GM23338 (cell line): Measurements from ENCODE around the gene ERC1. TPM values are rescaled to one million over a fixed set of nuclear protein-coding genes. Genes with fewer than 3 reads are reported as not detected.

Experiments used
- ATAC-seq: fragments of 200-7000 bp; cut with Tn5 transposase; 3 replicates; pipeline ENCODE4 v1.9.1; 2020
- DNase-seq: peaks from one replicate; pipeline ENCODE4 v3.0.0-alpha.2; 2015; ENCODE audit warnings: low spot score
- H2AFZ ChIP-seq: fragments of 200-600 bp; sonication (generic); 2 replicates; pipeline ENCODE4 v1.8.0; 2016; ENCODE audit warnings: antibody characterized with exemption, mild to moderate bottlenecking, moderate library complexity
- H3F3A ChIP-seq: fragments of 200-600 bp; sonication (generic); replicated peaks from 2 replicates; pipeline ENCODE4 v1.8.0; 2017; ENCODE audit warnings: antibody characterized with exemption, mixed run types, low read depth
- H3K27ac ChIP-seq: fragments of 200-600 bp; sonication (generic); 2 replicates; pipeline ENCODE4 v1.6.1; 2016; ENCODE audit warnings: low read depth
- H3K27me3 ChIP-seq: fragments of 200-600 bp; sonication (generic); 2 replicates; pipeline ENCODE4 v1.8.0; 2016; ENCODE audit warnings: mild to moderate bottlenecking, mixed run types, moderate library complexity; ENCODE audit not compliant: insufficient read depth
- H3K36me3 ChIP-seq: fragments of 200-600 bp; sonication (generic); 2 replicates; pipeline ENCODE4 v1.8.0; 2016; ENCODE audit warnings: mild to moderate bottlenecking; ENCODE audit not compliant: insufficient read depth
- H3K4me1 ChIP-seq: fragments of 200-600 bp; sonication (generic); 2 replicates; pipeline ENCODE4 v1.8.0; 2016; ENCODE audit warnings: mild to moderate bottlenecking, moderate library complexity; ENCODE audit not compliant: insufficient read depth
- H3K4me2 ChIP-seq: fragments of 200-600 bp; sonication (generic); 2 replicates; pipeline ENCODE4 v1.7.1; 2017; ENCODE audit warnings: mixed run types
- H3K4me3 ChIP-seq: fragments of 200-600 bp; sonication (generic); 2 replicates; pipeline ENCODE4 v1.6.1; 2016; ENCODE audit warnings: mixed run types
- H3K79me2 ChIP-seq: fragments of 200-600 bp; sonication (generic); replicated peaks from 2 replicates; pipeline ENCODE4 v1.8.0; 2017; ENCODE audit warnings: mild to moderate bottlenecking; ENCODE audit not compliant: insufficient read depth
- H3K9me2 ChIP-seq: fragments of 200-600 bp; sonication (generic); 2 replicates; pipeline ENCODE4 v1.8.0; 2017; ENCODE audit not compliant: insufficient read depth
- H4K20me1 ChIP-seq: fragments of 200-600 bp; sonication (generic); replicated peaks from 2 replicates; pipeline ENCODE4 v1.8.0; 2017; ENCODE audit warnings: mild to moderate bottlenecking; ENCODE audit not compliant: insufficient read depth
- H3K27ac Mint-ChIP-seq: 2 replicates; pipeline ENCODE4 v1.8.0; 2020; ENCODE audit warnings: inconsistent platforms, mild to moderate bottlenecking, moderate library complexity, mixed read lengths
- H3K27me3 Mint-ChIP-seq: 3 replicates; pipeline ENCODE4 v1.8.0; 2022; ENCODE audit warnings: low read depth, mild to moderate bottlenecking, moderate library complexity, mixed read lengths, inconsistent platforms; ENCODE audit not compliant: insufficient read depth, poor library complexity
- H3K36me3 Mint-ChIP-seq: 3 replicates; pipeline ENCODE4 v1.8.0; 2021; ENCODE audit warnings: low read depth, mild to moderate bottlenecking, inconsistent platforms, moderate library complexity, mixed read lengths
- H3K4me1 Mint-ChIP-seq: 3 replicates; pipeline ENCODE4 v1.8.0; 2020; ENCODE audit warnings: mild to moderate bottlenecking, inconsistent platforms, mixed read lengths
- H3K4me3 Mint-ChIP-seq: 3 replicates; pipeline ENCODE4 v1.8.0; 2021; ENCODE audit warnings: moderate library complexity, mild to moderate bottlenecking, inconsistent platforms, mixed read lengths
- H3K9me3 Mint-ChIP-seq: 3 replicates; pipeline ENCODE4 v1.8.0; 2020; ENCODE audit warnings: moderate library complexity, mild to moderate bottlenecking, inconsistent platforms, mixed read lengths
- CREB1 ChIP-seq: fragments of 250-450 bp; sonication (Bioruptor Pico); IDR thresholded peaks from 2 replicates; pipeline ENCODE4 v1.5.0; 2020; ENCODE audit warnings: low read depth, mild to moderate bottlenecking, moderate library complexity
- CTCF ChIP-seq, 2 experiments: fragments of 200-600 bp in 1 of 2; sonication (generic) in 1 of 2; conservative IDR thresholded peaks; 2 replicates each; pipeline versions ENCODE4 v1.5.1 to v1.6.1; 2016 to 2017; ENCODE audit warnings: antibody characterized with exemption in 2 of 2, low read depth in 2 of 2, mild to moderate bottlenecking in 2 of 2, moderate library complexity in 1 of 2
- EZH2 ChIP-seq: fragments of 200-600 bp; sonication (generic); IDR thresholded peaks from one replicate; pipeline ENCODE4 v1.8.0; 2017; ENCODE audit warnings: antibody characterized with exemption, mild to moderate bottlenecking, low read depth; ENCODE audit not compliant: unreplicated experiment
- EZH2phosphoT487 ChIP-seq: fragments of 200-600 bp; sonication (generic); IDR thresholded peaks from one replicate; pipeline ENCODE4 v1.8.1; 2018; ENCODE audit warnings: antibody characterized with exemption; ENCODE audit not compliant: unreplicated experiment
- JUNB ChIP-seq: IDR thresholded peaks from one replicate; pipeline ENCODE4 v1.6.1; 2016; ENCODE audit warnings: antibody characterized with exemption; ENCODE audit not compliant: unreplicated experiment
- NANOG ChIP-seq: IDR thresholded peaks from 2 replicates; pipeline ENCODE4 v1.6.1; 2016; ENCODE audit warnings: antibody characterized with exemption, borderline replicate concordance
- POLR2AphosphoS5 ChIP-seq: IDR thresholded peaks from 2 replicates; pipeline ENCODE4 v1.6.1; 2016; ENCODE audit warnings: antibody characterized with exemption, low read depth
- STAT1 ChIP-seq: IDR thresholded peaks from one replicate; pipeline ENCODE4 v1.6.1; 2016; ENCODE audit warnings: antibody characterized with exemption; ENCODE audit not compliant: unreplicated experiment
- ZNF114 ChIP-seq: fragments of 250-450 bp; sonication (Bioruptor Pico); IDR thresholded peaks from 2 replicates; pipeline ENCODE4 v1.5.0; 2020; ENCODE audit warnings: mild to moderate bottlenecking, moderate library complexity
- ZNF331 ChIP-seq: fragments of 250-450 bp; sonication (Bioruptor Pico); IDR thresholded peaks from 2 replicates; pipeline ENCODE4 v1.5.0; 2020; ENCODE audit warnings: low read depth, mild to moderate bottlenecking, moderate library complexity
- ZNF462 ChIP-seq: fragments of 250-450 bp; sonication (Bioruptor Pico); IDR thresholded peaks from 2 replicates; pipeline ENCODE4 v1.5.0; 2020; ENCODE audit warnings: mild to moderate bottlenecking, moderate library complexity
- polyA plus RNA-seq: library from polyadenylated mRNA; unstranded; fragments of >200 nt; fragmentation: Nextera tagmentation; extraction: Ambion mirVana; gene quantifications from 2 replicates; pipeline ENCODE4 v1.2.1, GENCODE V29; 2016
- total RNA-seq: library from RNA; depleted of rRNA; stranded (reverse); fragments of >200 nt; shearing (Covaris generic); gene quantifications from 2 replicates; pipeline ENCODE4 v1.2.3, GENCODE V29; 2014
- TF ChIP-seq, protein P1 (sequence below): IDR thresholded peaks from one replicate; pipeline ENCODE4 v1.6.1; 2018; ENCODE audit warnings: antibody characterized with exemption; ENCODE audit not compliant: unreplicated experiment
- TF ChIP-seq, protein P2 (sequence below): IDR thresholded peaks from 2 replicates; pipeline ENCODE4 v1.6.1; 2016; ENCODE audit warnings: antibody characterized with exemption

ERC1 gene
- total and polyA plus RNA-seq, 2 experiments from 2014 or later, result 28.1 to 35.3 TPM

- H3K4me3 ChIP-seq, result no peak overlapping the region
These were observed 314.9 kb downstream of the ERC1 start for GRCh38 chr12:1305791-1306500.

More at GRCh38 chr12:1305791-1306500, 314.9 kb downstream of the ERC1 start:
- no peaks in the 10 kb centered on the region for H3K27me3 ChIP-seq
- H3K27ac ChIP-seq, result no peak overlapping the region
- no peaks in the 10 kb centered on the region for H3F3A ChIP-seq
- Mint-ChIP-seq H3K36me3 (peaks cover 2% of the 10 kb centered on the region; the same call in 1 of the 3 replicates), H3K4me1 (no peaks in the 10 kb centered on the region; the same call in 2 of the 3 replicates), H3K27ac (no peak overlapping the region), H3K9me3 (no peaks in the 10 kb centered on the region), H3K27me3 (peaks cover 2% of the 10 kb centered on the region), H3K4me3 (no peak overlapping the region)
- ATAC-seq (no peak), DNase-seq (no peak)
- no peaks in the 10 kb centered on the region for H3K4me1 ChIP-seq
- no peaks in the 10 kb centered on the region for H3K79me2 ChIP-seq
- TF ChIP-seq ZNF114 (CRISPR knock-in tag), result no peak
- TF ChIP-seq, protein P1, sequence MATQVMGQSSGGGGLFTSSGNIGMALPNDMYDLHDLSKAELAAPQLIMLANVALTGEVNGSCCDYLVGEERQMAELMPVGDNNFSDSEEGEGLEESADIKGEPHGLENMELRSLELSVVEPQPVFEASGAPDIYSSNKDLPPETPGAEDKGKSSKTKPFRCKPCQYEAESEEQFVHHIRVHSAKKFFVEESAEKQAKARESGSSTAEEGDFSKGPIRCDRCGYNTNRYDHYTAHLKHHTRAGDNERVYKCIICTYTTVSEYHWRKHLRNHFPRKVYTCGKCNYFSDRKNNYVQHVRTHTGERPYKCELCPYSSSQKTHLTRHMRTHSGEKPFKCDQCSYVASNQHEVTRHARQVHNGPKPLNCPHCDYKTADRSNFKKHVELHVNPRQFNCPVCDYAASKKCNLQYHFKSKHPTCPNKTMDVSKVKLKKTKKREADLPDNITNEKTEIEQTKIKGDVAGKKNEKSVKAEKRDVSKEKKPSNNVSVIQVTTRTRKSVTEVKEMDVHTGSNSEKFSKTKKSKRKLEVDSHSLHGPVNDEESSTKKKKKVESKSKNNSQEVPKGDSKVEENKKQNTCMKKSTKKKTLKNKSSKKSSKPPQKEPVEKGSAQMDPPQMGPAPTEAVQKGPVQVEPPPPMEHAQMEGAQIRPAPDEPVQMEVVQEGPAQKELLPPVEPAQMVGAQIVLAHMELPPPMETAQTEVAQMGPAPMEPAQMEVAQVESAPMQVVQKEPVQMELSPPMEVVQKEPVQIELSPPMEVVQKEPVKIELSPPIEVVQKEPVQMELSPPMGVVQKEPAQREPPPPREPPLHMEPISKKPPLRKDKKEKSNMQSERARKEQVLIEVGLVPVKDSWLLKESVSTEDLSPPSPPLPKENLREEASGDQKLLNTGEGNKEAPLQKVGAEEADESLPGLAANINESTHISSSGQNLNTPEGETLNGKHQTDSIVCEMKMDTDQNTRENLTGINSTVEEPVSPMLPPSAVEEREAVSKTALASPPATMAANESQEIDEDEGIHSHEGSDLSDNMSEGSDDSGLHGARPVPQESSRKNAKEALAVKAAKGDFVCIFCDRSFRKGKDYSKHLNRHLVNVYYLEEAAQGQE, result no peak
- no peak for TF ChIP-seq NANOG
- no peak for TF ChIP-seq ZNF331 (CRISPR knock-in tag)
- no peak for TF ChIP-seq EZH2phosphoT487
- no peak for TF ChIP-seq ZNF462
- TF ChIP-seq EZH2, result no peak
- no peak for TF ChIP-seq POLR2AphosphoS5
- TF ChIP-seq, protein P2, sequence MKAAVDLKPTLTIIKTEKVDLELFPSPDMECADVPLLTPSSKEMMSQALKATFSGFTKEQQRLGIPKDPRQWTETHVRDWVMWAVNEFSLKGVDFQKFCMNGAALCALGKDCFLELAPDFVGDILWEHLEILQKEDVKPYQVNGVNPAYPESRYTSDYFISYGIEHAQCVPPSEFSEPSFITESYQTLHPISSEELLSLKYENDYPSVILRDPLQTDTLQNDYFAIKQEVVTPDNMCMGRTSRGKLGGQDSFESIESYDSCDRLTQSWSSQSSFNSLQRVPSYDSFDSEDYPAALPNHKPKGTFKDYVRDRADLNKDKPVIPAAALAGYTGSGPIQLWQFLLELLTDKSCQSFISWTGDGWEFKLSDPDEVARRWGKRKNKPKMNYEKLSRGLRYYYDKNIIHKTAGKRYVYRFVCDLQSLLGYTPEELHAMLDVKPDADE, result no peak
- TF ChIP-seq STAT1, result no peak
- TF ChIP-seq JUNB, result no peak
- TF ChIP-seq CREB1 (CRISPR knock-in tag), result no peak
- no peak for TF ChIP-seq CTCF (conservative IDR thresholded peaks at IDR 0.05; ENCODE audit: low read depth in 2 of 2)
- no peak overlapping the region for H3K4me2 ChIP-seq
- H2AFZ ChIP-seq, result no peak overlapping the region
- no peaks in the 10 kb centered on the region for H4K20me1 ChIP-seq
- H3K36me3 ChIP-seq, result no peaks in the 10 kb centered on the region
- no peaks in the 10 kb centered on the region for H3K9me2 ChIP-seq
